Esophagus (tissue), 2 donors: ENCODE measurements around the gene CD44. TPM values are rescaled to one million over a fixed set of nuclear protein-coding genes. Genes with fewer than 3 reads are reported as not detected.

Experiments
- H3K27ac ChIP-seq, 2 donors: one replicate each; pipeline ENCODE4 v1.5.1; 2013; ENCODE audit warnings: low read depth in 2 of 2, mild to moderate bottlenecking in 2 of 2, inconsistent platforms in 1 of 2, low read length in 1 of 2, moderate library complexity in 1 of 2
- H3K27me3 ChIP-seq, 2 donors: one replicate each; pipeline ENCODE4 v1.6.1; 2013; ENCODE audit warnings: low read length in 2 of 2, control low read depth in 1 of 2, mild to moderate bottlenecking in 1 of 2; ENCODE audit not compliant: insufficient read depth in 2 of 2, control insufficient read depth in 1 of 2
- H3K36me3 ChIP-seq, 2 donors: one replicate each; pipeline ENCODE4 v1.6.1; 2013; ENCODE audit warnings: low read length in 1 of 2; ENCODE audit not compliant: control insufficient read depth in 2 of 2, insufficient read depth in 2 of 2
- H3K4me1 ChIP-seq, 2 donors: one replicate each; pipeline ENCODE4 v1.6.1; 2013; ENCODE audit warnings: low read length in 1 of 2; ENCODE audit not compliant: control insufficient read depth in 2 of 2, insufficient read depth in 2 of 2
- H3K4me3 ChIP-seq, 2 donors: one replicate each; pipeline ENCODE4 v1.5.1; 2013; ENCODE audit warnings: low read length in 2 of 2, mild to moderate bottlenecking in 2 of 2, low read depth in 1 of 2, moderate library complexity in 1 of 2
- H3K9me3 ChIP-seq, 2 donors: one replicate each; pipeline ENCODE4 v1.6.1; 2013; ENCODE audit warnings: mild to moderate bottlenecking in 2 of 2, low read depth in 1 of 2, low read length in 1 of 2, moderate library complexity in 1 of 2; ENCODE audit not compliant: control insufficient read depth in 2 of 2, insufficient read depth in 1 of 2
- WGBS, 2 donors: extraction: QIAGEN DNeasy Blood & Tissue Kit; methylation state at CpG; one replicate each; pipeline ENCODE4 v1.1.7; 2013; 5-methylcytosine and 5-hydroxymethylcytosine counted together
- polyA plus RNA-seq, 2 donors: library from polyadenylated mRNA; stranded (reverse); fragments of 200-250 nt; gene quantifications; one replicate each; pipeline ENCODE4 v1.2.3, GENCODE V29; 2013
- donor health status: healthy with polysubstance abuse.
- donor health status: Bipolar disorder and iron deficiency.

CD44 gene
- polyA plus RNA-seq, 2 donors, result 130 to 161 TPM

DNA sequence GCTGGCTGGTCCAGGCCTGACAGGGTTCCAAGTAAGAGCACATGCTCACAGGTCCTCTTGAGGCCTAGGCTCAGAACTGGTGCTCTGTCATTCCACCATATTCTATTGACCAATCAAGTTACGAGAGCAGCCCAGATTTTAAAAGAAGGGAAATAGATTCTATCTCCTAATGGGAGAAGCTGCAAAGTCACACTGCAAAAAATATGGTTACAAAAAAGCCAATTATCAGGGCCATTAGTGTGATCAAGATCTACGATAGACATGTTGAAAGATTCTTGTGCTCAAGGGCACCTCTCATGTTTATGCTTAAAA, 96.1 kb downstream of the CD44 start:
- Histone ChIP-seq H3K27me3 (no peaks in the 10 kb centered on the region), H3K27ac (no peak overlapping the region), H3K4me3 (no peak overlapping the region), H3K36me3 (peaks cover 0 to 2% of the 10 kb centered on the region in 2 donors), H3K4me1 (no peaks in the 10 kb centered on the region), H3K9me3 (no peaks in the 10 kb centered on the region)
- 93 to 95% methylated on average over 2 of the region's 2 CpGs for WGBS, 2 donors

DNA sequence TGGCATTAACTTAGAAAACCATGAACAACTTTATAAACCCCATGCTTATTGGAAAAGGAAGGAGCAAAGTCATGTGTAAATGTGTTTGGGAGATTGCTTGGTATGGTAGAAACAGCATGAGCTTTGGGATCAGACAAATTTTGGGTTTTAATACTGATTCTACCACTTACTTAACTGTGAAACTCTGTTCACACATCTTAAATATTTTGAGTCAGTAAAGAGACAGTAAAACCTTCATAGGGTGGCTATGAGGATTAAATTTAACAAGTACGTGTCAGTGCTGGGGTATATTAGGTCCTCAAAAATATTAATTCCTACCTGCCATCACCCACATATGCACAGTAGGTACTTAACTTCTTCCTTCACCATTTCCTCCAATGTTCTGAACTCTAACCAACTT, 96.5 kb downstream of the CD44 start:
- WGBS, 2 donors, result 32 to 46% methylated on average over 1 of the region's 1 CpG
- H3K9me3 ChIP-seq, result no peaks in the 10 kb centered on the region
- H3K4me3 ChIP-seq, result no peak overlapping the region
- H3K36me3 ChIP-seq, result peaks cover 0 to 2% of the 10 kb centered on the region in 2 donors
- no peaks in the 10 kb centered on the region for H3K27me3 ChIP-seq
- H3K27ac ChIP-seq, result no peak overlapping the region
- H3K4me1 ChIP-seq, result no peaks in the 10 kb centered on the region

- Histone ChIP-seq H3K27me3 (no peaks in the 10 kb centered on the region), H3K27ac (peak overlapping the region in 1 of 2 donors; percentile 20), H3K36me3 (no peaks in the 10 kb centered on the region), H3K4me3 (no peak overlapping the region), H3K9me3 (no peaks in the 10 kb centered on the region), H3K4me1 (no peaks in the 10 kb centered on the region)
- 53 to 54% methylated on average over 4 of the region's 4 CpGs for WGBS, 2 donors
Measured at GRCh38 chr11:35235936-35236666, 97.1 kb downstream of the CD44 start.

DNA sequence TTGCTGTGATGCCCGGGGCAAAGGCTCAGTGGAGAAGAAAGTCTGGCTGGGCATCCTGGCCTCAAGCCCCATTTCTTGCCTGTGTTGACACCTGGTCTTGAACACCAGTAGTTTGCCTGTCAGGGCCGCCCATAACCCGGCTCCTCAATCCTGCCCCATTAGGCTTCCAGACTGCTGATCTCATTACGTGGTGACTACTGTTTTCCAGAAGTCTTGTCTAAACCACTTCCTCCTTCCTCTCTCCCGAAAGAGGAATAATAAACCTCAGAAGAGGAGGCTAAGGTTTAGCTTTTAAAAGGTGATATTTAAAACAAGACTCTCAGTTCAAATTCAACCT, 97.7 kb downstream of the CD44 start:
- Histone ChIP-seq H3K27me3 (no peaks in the 10 kb centered on the region), H3K4me3 (no peak overlapping the region), H3K4me1 (no peaks in the 10 kb centered on the region), H3K36me3 (no peaks in the 10 kb centered on the region), H3K27ac (no peak overlapping the region), H3K9me3 (no peaks in the 10 kb centered on the region)
- 45 to 59% methylated on average over 5 of the region's 5 CpGs for whole genome bisulfite sequencing, 2 donors

DNA sequence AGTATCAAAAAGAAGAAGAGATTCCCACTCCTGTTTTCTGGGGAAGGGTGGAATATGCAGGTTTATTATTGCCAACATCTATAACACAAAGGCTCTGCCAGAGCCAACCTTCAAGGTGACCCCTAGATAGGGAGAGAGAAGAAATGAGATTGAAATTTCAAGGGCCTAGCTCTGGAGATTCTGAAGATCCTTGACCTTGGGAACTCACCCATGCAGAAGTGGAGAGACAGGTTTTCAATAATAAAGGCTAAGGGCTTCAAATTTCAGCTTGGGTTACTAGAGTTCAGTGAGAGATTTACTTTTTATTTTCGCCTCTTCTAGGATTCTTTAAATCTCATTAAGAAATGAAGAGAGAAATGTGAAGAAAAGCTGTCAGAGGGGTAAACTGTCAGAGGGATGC, 98.4 kb downstream of the CD44 start:
- Histone ChIP-seq H3K36me3 (no peaks in the 10 kb centered on the region), H3K27ac (no peak overlapping the region), H3K9me3 (no peaks in the 10 kb centered on the region), H3K4me1 (no peaks in the 10 kb centered on the region), H3K4me3 (no peak overlapping the region), H3K27me3 (no peaks in the 10 kb centered on the region)
- 63 to 83% methylated on average over 1 of the region's 1 CpG for WGBS, 2 donors

DNA sequence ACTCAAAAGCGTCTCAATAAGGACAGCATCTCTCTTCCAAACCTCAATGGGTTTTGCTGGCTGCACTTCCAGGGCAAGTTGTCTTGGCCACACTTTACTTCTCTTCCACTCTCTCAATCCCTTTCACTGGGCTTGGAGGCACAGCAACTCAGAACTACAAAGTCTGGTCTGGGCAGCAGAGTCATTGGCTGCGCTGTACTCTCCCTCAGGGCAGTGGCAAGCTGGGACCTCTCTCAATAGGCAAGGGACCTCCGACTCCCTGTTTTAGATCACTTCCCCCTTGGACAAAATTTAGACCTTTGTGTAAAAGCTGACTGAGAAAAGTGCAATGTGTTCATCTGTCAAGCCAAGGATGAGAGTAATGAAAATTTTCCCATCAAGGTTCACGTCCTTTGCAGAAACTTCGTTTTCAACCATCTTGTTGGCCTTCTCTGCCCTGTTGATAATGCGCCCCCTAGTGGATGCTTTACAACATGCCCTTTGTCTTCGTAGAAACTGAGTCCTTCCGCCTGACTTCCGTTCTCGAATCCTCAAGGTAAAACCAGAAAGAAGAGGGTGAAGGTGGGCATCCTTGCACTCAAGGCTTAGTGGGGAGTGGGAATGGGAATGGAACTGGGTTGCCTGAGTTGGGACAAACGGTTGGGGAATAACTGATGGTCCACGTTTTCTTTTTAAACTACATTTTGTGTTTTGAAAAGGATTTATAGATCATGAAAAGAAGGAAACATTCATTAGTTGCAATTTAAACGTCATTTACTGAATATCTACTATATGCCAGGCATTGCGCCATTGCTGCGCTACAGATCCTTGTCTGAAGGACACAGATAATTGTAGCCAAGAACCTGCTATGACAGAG, 99.1 kb downstream of the CD44 start:
- no peak overlapping the region for H3K27ac ChIP-seq
- WGBS, 2 donors, result 64 to 66% methylated on average over 15 of the region's 15 CpGs
- no peak overlapping the region for H3K4me3 ChIP-seq
- H3K4me1 ChIP-seq, result no peaks in the 10 kb centered on the region
- no peaks in the 10 kb centered on the region for H3K36me3 ChIP-seq
- no peaks in the 10 kb centered on the region for H3K27me3 ChIP-seq
- no peaks in the 10 kb centered on the region for H3K9me3 ChIP-seq

- no peak overlapping the region for H3K4me3 ChIP-seq
Measured at GRCh38 chr11:35238882-35239281, 99.9 kb downstream of the CD44 start.

GRCh38 chr11:35239471-35240075, 100.6 kb downstream of the CD44 start:
- Histone ChIP-seq H3K4me1 (no peaks in the 10 kb centered on the region), H3K27ac (no peak overlapping the region), H3K4me3 (no peak overlapping the region), H3K36me3 (no peaks in the 10 kb centered on the region), H3K9me3 (no peaks in the 10 kb centered on the region), H3K27me3 (no peaks in the 10 kb centered on the region)
- WGBS, 2 donors, result 58 to 63% methylated on average over 4 of the region's 4 CpGs

More at GRCh38 chr11:35238882-35239281, 99.9 kb downstream of the CD44 start:
- H3K36me3 ChIP-seq, result no peaks in the 10 kb centered on the region
- no peaks in the 10 kb centered on the region for H3K27me3 ChIP-seq
- WGBS, 2 donors, result 86 to 87% methylated on average over 1 of the region's 1 CpG
- no peaks in the 10 kb centered on the region for H3K9me3 ChIP-seq
- H3K4me1 ChIP-seq, result no peaks in the 10 kb centered on the region
- no peak overlapping the region for H3K27ac ChIP-seq

GRCh38 chr11:35241083-35241482, 102.1 kb downstream of the CD44 start:
- H3K4me1 ChIP-seq, result no peaks in the 10 kb centered on the region
- no peaks in the 10 kb centered on the region for H3K9me3 ChIP-seq
- WGBS, 2 donors, result 91 to 98% methylated on average over 1 of the region's 1 CpG
- H3K36me3 ChIP-seq, result no peaks in the 10 kb centered on the region
- H3K27ac ChIP-seq, result no peak overlapping the region
- no peaks in the 10 kb centered on the region for H3K27me3 ChIP-seq
- H3K4me3 ChIP-seq, result no peak overlapping the region
